Measurements from ENCODE around the gene AGAP1. TPM values are rescaled to one million over a fixed set of nuclear protein-coding genes. Genes with fewer than 3 reads are reported as not detected.
"Not testable (repeated sequence)": the region's sequence is repeated elsewhere in the genome, so short reads cannot be mapped to it uniquely, and the experiment has no call there.

AGAP1 gene
- total RNA-seq, 1 donor from 2014 or later, result 44.7 TPM

GRCh38 chr2:236120141-236120601, 626.3 kb downstream of the AGAP1 start:
- no peak for DNase-seq (ENCODE audit: low spot score)

GRCh38 chr2:236120829-236121228, 627.0 kb downstream of the AGAP1 start:
- DNase-seq (ENCODE audit: low spot score), result no peak

- DNase-seq (ENCODE audit: low spot score), result no peak
Measured at GRCh38 chr2:236121546-236121945, 627.7 kb downstream of the AGAP1 start.

- no peak for DNase-seq (ENCODE audit: low spot score)
Measured at GRCh38 chr2:236122236-236122635, 628.4 kb downstream of the AGAP1 start.

- DNase-seq (ENCODE audit: low spot score), result no peak
Measured at GRCh38 chr2:236123716-236124115, 629.9 kb downstream of the AGAP1 start.

GRCh38 chr2:236124182-236124893, 630.5 kb downstream of the AGAP1 start:
- no peak for DNase-seq (ENCODE audit: low spot score)

GRCh38 chr2:236125541-236125940, 631.7 kb downstream of the AGAP1 start:
- DNase-seq (ENCODE audit: low spot score), result no peak

- DNase-seq (ENCODE audit: low spot score), result no peak
Measured at GRCh38 chr2:236127010-236127409, 633.2 kb downstream of the AGAP1 start.

- DNase-seq (ENCODE audit: low spot score), result no peak
Measured at GRCh38 chr2:236128321-236128720, 634.5 kb downstream of the AGAP1 start.

GRCh38 chr2:236129935-236130334, 636.1 kb downstream of the AGAP1 start:
- DNase-seq (ENCODE audit: low spot score), result no peak

- DNase-seq (ENCODE audit: low spot score), result no peak
Measured at GRCh38 chr2:236130349-236130998, 636.6 kb downstream of the AGAP1 start.

- DNase-seq (ENCODE audit: low spot score), result no peak
Measured at GRCh38 chr2:236131073-236131692, 637.3 kb downstream of the AGAP1 start.

- DNase-seq (ENCODE audit: low spot score), result no peak
Measured at GRCh38 chr2:236133410-236134012, 639.7 kb downstream of the AGAP1 start.

- no peak for DNase-seq (ENCODE audit: low spot score)
Measured at GRCh38 chr2:236136538-236136937, 642.7 kb downstream of the AGAP1 start.

- DNase-seq (ENCODE audit: low spot score), result no peak
Measured at GRCh38 chr2:236137066-236137465, 643.2 kb downstream of the AGAP1 start.

- not testable (repeated sequence) for DNase-seq (ENCODE audit: low spot score)
Measured at GRCh38 chr2:236141616-236142015, 647.8 kb downstream of the AGAP1 start.

- no peak for DNase-seq (ENCODE audit: low spot score)
Measured at GRCh38 chr2:236143811-236144210, 650.0 kb downstream of the AGAP1 start.

GRCh38 chr2:236146436-236146835, 652.6 kb downstream of the AGAP1 start:
- DNase-seq (ENCODE audit: low spot score), result no peak

- DNase-seq (ENCODE audit: low spot score), result no peak
Measured at GRCh38 chr2:236155406-236155805, 661.6 kb downstream of the AGAP1 start.

GRCh38 chr2:236156095-236156859, 662.4 kb downstream of the AGAP1 start:
- DNase-seq (ENCODE audit: low spot score), result no peak

GRCh38 chr2:236156860-236157194, 663.0 kb downstream of the AGAP1 start:
- no peak for DNase-seq (ENCODE audit: low spot score)

- no peak for DNase-seq (ENCODE audit: low spot score)
Measured at GRCh38 chr2:236157366-236157765, 663.5 kb downstream of the AGAP1 start.

Data from mucosa of gallbladder (tissue), 1 donor.